HG03108 (cell line): ENCODE data around the gene CTIF.

ENCODE experiments used
- ATAC-seq: cut with Tn5 transposase; IDR thresholded peaks from one replicate; pipeline ENCODE4 v1.9.1; 2021; ENCODE audit warnings: moderate library complexity; ENCODE audit not compliant: unreplicated experiment

Gene CTIF

GRCh38 chr18:48599391-48599790 is 60.6 kb downstream of the CTIF start:
- no peak for ATAC-seq

DNA sequence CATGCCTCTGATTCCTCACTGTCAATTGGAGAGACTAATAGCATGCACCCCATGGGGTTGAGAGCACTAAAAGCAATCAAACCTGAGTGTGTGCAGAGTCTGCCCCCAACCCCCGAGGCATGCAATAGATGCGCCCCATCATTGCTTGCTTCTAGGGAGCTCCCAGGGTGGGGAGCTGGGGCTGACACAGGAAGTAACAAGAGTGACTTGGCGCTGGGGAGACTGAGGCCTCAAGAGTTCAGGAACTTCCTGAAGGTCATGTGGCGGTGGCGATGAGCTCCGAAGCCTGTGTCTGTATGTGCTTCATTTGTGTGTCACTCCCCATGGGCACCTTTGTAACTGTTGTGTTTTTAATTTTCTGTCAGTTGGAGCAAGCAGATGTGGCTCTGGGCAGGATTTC is 61.2 kb downstream of the CTIF start:
- ATAC-seq: no peak

- ATAC-seq: no peak
Measured at GRCh38 chr18:48600456-48601090, 61.7 kb downstream of the CTIF start.

DNA sequence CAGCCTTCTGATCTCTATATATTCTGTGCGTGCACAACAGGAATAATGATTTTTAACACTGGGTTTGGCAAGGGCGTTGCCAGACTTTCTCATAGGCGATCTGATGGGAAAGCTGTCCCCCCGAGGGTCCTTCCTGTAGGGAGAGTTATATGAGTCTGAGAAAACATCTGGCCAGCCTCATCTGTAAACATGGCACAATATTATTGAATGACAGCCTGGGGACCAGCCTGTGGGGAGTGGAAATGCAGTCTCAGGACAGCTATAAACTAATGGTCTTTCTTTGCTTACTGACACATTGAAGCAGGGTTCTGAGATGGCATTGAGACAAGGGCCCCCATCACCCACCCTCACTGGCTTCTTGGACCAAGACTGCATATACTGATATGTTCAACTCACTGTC is 62.5 kb downstream of the CTIF start:
- no peak for ATAC-seq

DNA sequence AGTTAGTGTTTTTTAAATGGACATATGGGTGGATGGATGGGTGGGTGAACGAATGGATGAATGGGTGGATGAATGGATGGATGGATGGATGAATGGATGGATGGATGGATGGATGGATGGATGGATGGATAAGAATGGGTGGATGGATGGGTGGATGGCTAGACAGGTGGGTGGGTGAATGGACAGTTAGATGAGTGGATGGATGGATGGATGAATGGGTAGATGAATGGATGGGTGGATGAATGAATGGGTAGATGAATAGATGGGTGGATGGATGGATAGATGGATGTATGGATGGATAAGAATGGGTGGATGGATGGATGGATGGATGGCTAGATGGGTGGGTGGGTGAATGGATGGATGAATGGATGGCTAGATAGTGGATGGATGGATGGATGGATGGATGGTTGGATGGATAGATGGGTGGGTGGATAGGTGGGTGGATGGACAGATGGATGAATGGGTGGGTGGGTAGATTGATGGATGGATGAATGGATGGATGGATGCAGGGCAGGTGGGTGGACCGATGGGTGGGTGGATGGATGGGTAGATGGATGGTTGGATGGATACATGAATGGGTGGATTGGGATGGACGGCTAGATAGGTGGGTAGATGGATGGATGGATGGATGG is 64.0 kb downstream of the CTIF start:
- ATAC-seq: no peak

GRCh38 chr18:48605408-48605845 is 66.6 kb downstream of the CTIF start:
- ATAC-seq: peak; percentile 55

GRCh38 chr18:48607056-48607984 is 68.5 kb downstream of the CTIF start:
- ATAC-seq: no peak

DNA sequence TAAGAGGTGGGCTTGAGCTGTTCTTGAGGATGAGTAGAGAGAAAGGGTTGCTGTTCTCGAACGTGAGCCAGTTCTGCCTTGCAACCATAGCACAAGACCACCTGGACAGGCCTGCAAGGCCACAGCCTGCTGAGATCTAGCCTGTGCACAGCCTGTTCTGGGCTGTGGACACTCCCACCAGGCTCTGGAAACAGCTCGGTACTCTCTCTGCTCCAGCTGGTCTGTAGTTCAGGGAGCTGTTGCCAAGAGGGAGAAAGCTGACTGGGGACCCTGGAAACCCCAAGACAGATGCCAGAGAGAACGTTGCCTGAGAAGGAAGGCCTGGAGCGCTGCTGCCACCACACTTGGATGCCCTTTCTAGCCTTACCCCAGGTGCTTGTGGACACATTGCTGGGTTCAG is 69.8 kb downstream of the CTIF start:
- no peak for ATAC-seq

DNA sequence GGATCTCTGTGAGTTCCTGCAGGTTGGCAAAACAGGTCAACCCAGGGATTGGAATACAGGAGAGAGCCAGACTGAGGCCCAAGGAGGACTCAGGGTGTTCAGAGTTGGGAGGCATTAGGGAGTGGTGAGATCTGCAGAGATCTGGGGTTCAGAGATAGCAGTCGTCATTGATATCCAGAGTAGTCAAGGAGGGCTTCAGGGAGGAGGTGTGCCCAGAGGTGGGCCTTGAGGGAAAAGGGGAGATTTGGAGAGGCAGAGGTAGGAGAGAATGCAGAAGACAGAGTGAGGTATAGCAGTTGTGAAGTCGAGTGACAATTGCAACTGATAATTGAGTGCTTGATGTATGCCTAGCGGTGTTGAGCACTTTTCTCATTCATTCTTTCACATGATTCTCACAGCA is 70.3 kb downstream of the CTIF start:
- no peak for ATAC-seq

DNA sequence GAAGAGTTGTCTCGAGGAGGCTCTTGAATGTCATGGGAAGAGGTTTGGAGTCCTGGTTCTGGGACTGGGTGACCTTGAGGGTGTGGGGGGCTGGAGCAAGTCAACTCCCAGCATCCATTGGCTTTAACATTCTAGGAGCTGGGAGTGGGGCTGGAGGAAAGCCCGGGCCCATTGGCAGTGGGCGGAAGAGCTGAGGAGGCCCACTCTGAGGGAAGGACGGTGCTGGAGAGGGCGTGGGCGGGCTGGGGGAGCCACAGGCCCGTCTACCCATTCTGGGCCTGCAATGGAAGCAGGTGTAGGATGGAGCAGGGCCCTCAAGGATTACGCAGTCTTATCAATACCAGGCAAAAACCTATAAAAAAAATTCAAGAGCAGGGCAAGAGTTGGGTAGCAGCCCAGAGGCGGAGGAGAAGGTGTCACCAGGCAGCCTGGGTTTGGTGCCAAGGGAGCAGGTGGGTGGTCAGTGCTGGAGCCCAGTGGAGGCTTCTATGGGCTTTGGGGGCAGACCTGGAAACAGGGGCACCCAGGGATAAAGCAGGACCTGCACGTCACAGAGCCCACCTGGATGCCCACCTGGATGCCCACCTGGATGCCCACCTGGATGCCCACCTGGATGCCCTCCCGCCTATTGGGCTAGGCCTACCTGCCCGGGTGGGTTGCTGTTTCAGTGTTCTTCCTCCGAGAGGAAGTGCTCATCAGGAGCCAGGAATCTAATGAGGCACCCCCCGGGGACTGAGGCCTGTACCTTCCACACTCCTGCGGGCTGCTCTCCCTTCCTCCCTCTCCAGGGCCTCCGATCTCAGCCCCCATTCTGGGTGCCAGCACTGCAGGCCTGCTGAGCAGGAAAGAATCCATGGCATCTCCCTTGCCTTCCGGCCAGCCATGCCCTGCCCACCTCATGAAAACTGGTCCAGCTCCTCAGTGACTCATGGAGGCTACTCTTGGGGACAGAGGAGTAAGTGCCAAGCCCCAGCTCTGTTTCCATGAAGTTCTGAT is 71.3 kb downstream of the CTIF start:
- ATAC-seq: no peak

DNA sequence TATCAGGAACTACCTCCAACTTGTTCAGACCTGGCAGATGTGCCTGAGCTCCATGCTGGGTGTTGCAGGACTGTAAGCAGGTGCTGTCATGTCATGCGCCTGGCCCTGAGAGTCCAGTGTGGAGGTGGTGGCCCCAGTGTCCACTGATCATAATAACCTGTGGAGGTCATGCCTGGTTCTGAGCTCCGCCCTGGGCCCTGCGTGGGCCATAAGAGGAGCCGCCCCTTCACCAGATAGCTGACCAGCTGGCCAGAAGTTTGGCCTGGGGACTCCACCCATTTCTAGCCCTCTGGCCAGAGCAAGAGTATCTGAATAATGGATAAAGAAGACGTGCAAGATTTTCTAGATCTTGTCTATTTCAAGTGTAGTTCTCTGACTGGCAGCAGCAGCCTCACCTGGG is 72.4 kb downstream of the CTIF start:
- no peak for ATAC-seq

GRCh38 chr18:48611785-48612480 is 73.1 kb downstream of the CTIF start:
- no peak for ATAC-seq

- ATAC-seq: no peak
Measured at GRCh38 chr18:48612511-48612910, 73.7 kb downstream of the CTIF start.

DNA sequence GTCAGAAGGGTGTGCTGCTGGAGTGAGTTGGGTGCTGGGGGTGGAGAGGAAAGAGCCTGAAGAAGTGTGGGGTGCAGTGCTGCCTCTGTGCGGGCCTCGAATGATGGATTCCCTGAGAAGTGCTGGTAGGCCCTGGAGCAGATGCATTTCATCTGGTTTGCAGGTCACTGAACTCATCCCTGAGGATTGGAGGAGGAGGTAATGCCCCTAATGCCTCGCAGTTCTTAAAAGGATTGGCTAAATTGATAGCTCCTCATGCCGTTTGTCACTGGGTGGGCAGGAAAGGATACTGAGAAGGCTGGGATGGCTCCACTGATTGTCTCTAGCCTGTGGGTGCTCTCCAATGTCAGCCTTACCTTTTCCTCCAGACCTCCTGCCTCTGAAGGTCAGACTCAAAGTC is 74.1 kb downstream of the CTIF start:
- no peak for ATAC-seq

GRCh38 chr18:48613589-48614404 is 75.0 kb downstream of the CTIF start:
- ATAC-seq: no peak

DNA sequence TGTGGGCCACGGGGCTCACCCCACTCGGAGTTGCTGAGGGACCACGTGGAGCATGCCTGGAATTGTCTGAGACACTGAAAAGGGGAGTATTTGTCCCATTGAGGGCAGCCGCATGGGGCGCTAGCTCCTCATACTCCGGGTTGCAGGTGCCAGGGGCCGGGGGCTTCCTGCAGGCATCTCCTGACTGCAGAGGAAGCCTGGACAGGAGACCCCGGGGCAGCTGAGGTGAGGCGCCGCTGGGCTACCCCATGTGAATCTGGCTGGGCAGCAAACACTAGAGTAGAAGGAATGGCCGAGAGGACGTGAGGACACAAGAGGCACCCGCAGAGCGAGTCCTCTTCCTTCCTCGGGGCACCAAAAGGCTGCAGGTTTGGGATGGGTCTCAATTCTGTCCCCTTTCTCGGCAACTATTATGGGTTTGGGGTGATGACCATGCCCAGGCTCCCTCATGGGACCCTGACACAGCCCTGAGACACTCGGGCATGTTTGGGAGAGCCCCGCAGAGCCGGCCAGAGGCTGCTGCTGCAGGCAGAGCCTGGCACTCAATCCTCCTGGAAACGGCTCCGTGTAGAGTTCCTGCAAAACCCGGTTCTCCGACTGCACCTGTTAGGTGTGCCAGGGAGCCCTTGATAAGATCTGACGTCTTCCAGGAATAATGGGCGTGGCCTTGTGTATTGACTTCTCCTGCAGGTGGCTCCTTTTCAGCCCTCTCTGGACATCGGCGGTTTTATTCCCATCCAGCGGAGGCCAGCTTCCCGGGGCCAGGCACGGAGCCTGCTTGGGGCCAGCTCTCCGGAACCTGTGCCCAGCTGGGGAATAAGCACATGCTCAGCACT is 77.0 kb downstream of the CTIF start:
- no peak for ATAC-seq

DNA sequence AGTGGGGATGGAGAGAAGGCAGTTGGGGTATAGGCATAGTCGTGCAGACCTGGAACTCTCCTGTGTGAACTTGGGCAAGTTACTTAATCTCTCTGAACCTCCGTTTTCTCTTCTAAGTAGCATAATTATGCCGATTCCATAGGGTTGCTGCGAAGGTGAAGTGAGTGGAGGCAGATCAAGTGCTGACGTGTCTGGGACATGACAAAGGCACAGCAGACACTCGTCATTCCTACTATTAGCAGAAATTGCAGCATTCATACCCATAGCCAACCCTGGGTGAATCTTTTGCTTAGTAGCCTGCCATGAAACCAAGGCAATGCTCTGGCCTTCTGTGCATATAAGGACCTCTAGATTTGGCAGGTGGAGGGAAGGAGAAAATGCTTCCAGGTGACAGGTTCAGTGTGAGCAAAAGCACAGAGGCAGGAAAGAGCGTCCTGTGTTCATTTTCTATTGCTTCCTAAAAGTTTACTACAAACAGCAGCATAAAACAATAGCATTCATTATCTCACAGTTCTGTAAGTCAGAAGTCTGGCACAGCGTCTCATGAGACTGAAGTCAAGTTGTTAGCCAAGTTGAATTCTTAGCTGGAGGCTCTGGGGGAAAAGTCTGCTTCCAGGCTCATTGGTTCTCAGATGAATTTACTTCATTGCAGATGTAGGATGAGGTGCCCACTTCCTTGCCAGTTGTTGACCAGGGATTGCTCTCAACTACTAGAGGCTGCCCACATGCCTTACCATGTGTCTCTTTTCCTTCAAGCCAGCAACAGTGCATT is 77.8 kb downstream of the CTIF start:
- ATAC-seq: no peak
